Measurements from ENCODE around the gene MYH3. TPM values are rescaled to one million over a fixed set of nuclear protein-coding genes. Genes with fewer than 3 reads are reported as not detected.

The MYH3 gene
- total RNA-seq, 6 experiments from 2014 or later = 0.68 to 2.6 (median 1.2) TPM

- intact Hi-C loops (cut with DNase I) = no loop called here
- Histone ChIP-seq H3K4me3 (no peak overlapping the region), H3K27ac (no peak overlapping the region), H3K4me1 (no peaks in the 10 kb centered on the region), H3K9me3 (no peaks in the 10 kb centered on the region), H3K27me3 (no peaks in the 10 kb centered on the region), H3K36me3 (no peaks in the 10 kb centered on the region)
- TF ChIP-seq CTCF (IDR thresholded peaks at IDR 0.05) = no peak
- no peak for TF ChIP-seq POLR2A (IDR thresholded peaks at IDR 0.05)
- ATAC-seq = no peak
- 69% methylated on average over 5 of the region's 5 CpGs for WGBS (ENCODE audit: insufficient coverage, low coverage, low lambda C conversion rate, missing lambda C conversion rate)
- no peak for DNase-seq
These were observed 9.8 kb upstream of the MYH3 start for GRCh38 chr17:10666906-10667305.

GRCh38 chr17:10664571-10664970 lies 7.5 kb upstream of the MYH3 start:
- Histone ChIP-seq H3K27ac (no peak overlapping the region), H3K9me3 (no peaks in the 10 kb centered on the region), H3K4me3 (no peak overlapping the region), H3K27me3 (no peaks in the 10 kb centered on the region), H3K4me1 (no peaks in the 10 kb centered on the region), H3K36me3 (no peaks in the 10 kb centered on the region)
- 87% methylated on average over 9 of the region's 9 CpGs for WGBS (ENCODE audit: insufficient coverage, low coverage, low lambda C conversion rate, missing lambda C conversion rate)
- ATAC-seq (no peak), DNase-seq (no peak)
- intact Hi-C loops (cut with DNase I) = no loop called here
- TF ChIP-seq CTCF (IDR thresholded peaks at IDR 0.05) (no peak), POLR2A (IDR thresholded peaks at IDR 0.05) (no peak)

GRCh38 chr17:10663231-10663630 lies 6.1 kb upstream of the MYH3 start:
- TF ChIP-seq POLR2A (IDR thresholded peaks at IDR 0.05) (no peak), CTCF (IDR thresholded peaks at IDR 0.05) (no peak)
- no peaks in the 10 kb centered on the region for H3K4me1 ChIP-seq
- H3K27me3 ChIP-seq = no peaks in the 10 kb centered on the region
- WGBS (ENCODE audit: insufficient coverage, low coverage, low lambda C conversion rate, missing lambda C conversion rate) = 94% methylated on average over 5 of the region's 6 CpGs
- intact Hi-C loops (cut with DNase I) = no loop called here
- no peak overlapping the region for H3K27ac ChIP-seq
- H3K4me3 ChIP-seq = no peak overlapping the region
- H3K9me3 ChIP-seq = no peaks in the 10 kb centered on the region
- DNase-seq (no peak), ATAC-seq (no peak)
- H3K36me3 ChIP-seq = no peaks in the 10 kb centered on the region

- ATAC-seq (no peak), DNase-seq (no peak)
- WGBS (ENCODE audit: insufficient coverage, low coverage, low lambda C conversion rate, missing lambda C conversion rate) = 97% methylated on average over 6 of the region's 10 CpGs
- H3K9me3 ChIP-seq = no peaks in the 10 kb centered on the region
- no peaks in the 10 kb centered on the region for H3K36me3 ChIP-seq
- intact Hi-C loops (cut with DNase I) = no loop called here
- H3K4me1 ChIP-seq = no peaks in the 10 kb centered on the region
- H3K27ac ChIP-seq = no peak overlapping the region
- no peak for TF ChIP-seq CTCF (IDR thresholded peaks at IDR 0.05)
- TF ChIP-seq POLR2A (IDR thresholded peaks at IDR 0.05) = no peak
- no peaks in the 10 kb centered on the region for H3K27me3 ChIP-seq
- no peak overlapping the region for H3K4me3 ChIP-seq
These were observed 4.3 kb upstream of the MYH3 start for GRCh38 chr17:10661437-10661836.

GRCh38 chr17:10657879-10658278 lies 770 bp upstream of the MYH3 start:
- Histone ChIP-seq H3K36me3 (no peaks in the 10 kb centered on the region), H3K9me3 (no peaks in the 10 kb centered on the region), H3K27me3 (no peaks in the 10 kb centered on the region), H3K4me1 (no peaks in the 10 kb centered on the region), H3K4me3 (no peak overlapping the region), H3K27ac (no peak overlapping the region)
- no peak for DNase-seq
- ATAC-seq = no peak
- TF ChIP-seq CTCF (IDR thresholded peaks at IDR 0.05) (no peak), POLR2A (IDR thresholded peaks at IDR 0.05) (no peak)
- intact Hi-C loops (cut with DNase I) = loop anchor here in 1 of 2 donors (10.0 kb wide), 1 partner anchor 187 kb away; no protein-coding TSS in a partner anchor
- WGBS (ENCODE audit: insufficient coverage, low coverage, low lambda C conversion rate, missing lambda C conversion rate) = 82% methylated on average over 10 of the region's 10 CpGs

All from right lobe of liver (tissue), 6 donors.